H1 (cell line): ENCODE measurements around the gene CRKL.

ENCODE experiments used
- EZH2 ChIP-seq: fragments of 200-600 bp; sonication (generic); IDR thresholded peaks from 2 replicates; pipeline ENCODE4 v1.7.1; 2012; ENCODE audit warnings: low read depth, mild to moderate bottlenecking, moderate library complexity, low read length, inconsistent platforms; ENCODE audit not compliant: severe bottlenecking
- POLR2A ChIP-seq, 2 experiments: IDR thresholded peaks; 1 replicate in 1 of 2; 2 replicates in 1 of 2; pipeline ENCODE4 v1.6.1; 2011; ENCODE audit warnings: low read depth in 2 of 2, low read length in 2 of 2, mild to moderate bottlenecking in 2 of 2; ENCODE audit errors: control extremely low read depth in 1 of 2
- TF ChIP-seq, protein P1 (sequence below), 3 experiments: IDR thresholded peaks; 1 replicate in 2 of 3; 2 replicates in 1 of 3; pipeline versions ENCODE4 v1.5.1 to v1.6.1; 2011; ENCODE audit warnings: low read length in 3 of 3, mild to moderate bottlenecking in 3 of 3, inconsistent platforms in 2 of 3, low read depth in 1 of 3, moderate library complexity in 1 of 3; ENCODE audit not compliant: insufficient read depth in 1 of 3; ENCODE audit errors: control extremely low read depth in 1 of 3
- TF ChIP-seq, protein P2 (sequence below): IDR thresholded peaks from 2 replicates; pipeline ENCODE4 v1.6.1; 2011; ENCODE audit warnings: low read length, improper control_type of control experiment

DNA sequence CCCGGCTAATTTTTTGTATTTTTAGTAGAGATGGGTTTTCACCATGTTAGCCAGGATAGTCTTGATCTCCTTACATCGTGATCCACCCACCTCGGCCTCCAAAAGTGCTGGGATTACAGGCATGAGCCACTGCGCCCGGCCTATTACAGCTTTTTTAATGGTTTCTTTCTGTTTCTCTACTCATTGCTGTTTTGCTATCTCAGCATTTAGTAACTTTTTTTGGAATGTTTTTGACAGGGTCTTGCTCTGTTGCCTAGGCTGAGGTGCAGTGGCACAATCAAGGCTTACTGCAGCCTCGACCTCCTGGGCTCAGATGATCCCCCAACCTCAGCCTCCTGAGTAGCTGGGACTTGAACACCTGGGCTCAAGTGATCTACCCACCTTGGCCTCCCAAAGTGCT lies 4.7 kb upstream of the CRKL start:
- TF ChIP-seq, protein P1, sequence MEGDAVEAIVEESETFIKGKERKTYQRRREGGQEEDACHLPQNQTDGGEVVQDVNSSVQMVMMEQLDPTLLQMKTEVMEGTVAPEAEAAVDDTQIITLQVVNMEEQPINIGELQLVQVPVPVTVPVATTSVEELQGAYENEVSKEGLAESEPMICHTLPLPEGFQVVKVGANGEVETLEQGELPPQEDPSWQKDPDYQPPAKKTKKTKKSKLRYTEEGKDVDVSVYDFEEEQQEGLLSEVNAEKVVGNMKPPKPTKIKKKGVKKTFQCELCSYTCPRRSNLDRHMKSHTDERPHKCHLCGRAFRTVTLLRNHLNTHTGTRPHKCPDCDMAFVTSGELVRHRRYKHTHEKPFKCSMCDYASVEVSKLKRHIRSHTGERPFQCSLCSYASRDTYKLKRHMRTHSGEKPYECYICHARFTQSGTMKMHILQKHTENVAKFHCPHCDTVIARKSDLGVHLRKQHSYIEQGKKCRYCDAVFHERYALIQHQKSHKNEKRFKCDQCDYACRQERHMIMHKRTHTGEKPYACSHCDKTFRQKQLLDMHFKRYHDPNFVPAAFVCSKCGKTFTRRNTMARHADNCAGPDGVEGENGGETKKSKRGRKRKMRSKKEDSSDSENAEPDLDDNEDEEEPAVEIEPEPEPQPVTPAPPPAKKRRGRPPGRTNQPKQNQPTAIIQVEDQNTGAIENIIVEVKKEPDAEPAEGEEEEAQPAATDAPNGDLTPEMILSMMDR (IDR thresholded peaks at IDR 0.05; ENCODE audit: control extremely low read depth in 1 of 3, insufficient read depth in 1 of 3, low read depth in 1 of 3, low read length in 3 of 3), result no peak
- TF ChIP-seq EZH2, result no peak
- TF ChIP-seq, protein P2, sequence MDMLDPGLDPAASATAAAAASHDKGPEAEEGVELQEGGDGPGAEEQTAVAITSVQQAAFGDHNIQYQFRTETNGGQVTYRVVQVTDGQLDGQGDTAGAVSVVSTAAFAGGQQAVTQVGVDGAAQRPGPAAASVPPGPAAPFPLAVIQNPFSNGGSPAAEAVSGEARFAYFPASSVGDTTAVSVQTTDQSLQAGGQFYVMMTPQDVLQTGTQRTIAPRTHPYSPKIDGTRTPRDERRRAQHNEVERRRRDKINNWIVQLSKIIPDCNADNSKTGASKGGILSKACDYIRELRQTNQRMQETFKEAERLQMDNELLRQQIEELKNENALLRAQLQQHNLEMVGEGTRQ, result no peak
- no peak for TF ChIP-seq POLR2A (IDR thresholded peaks at IDR 0.05; ENCODE audit: control extremely low read depth in 1 of 2, low read depth in 2 of 2, low read length in 2 of 2)
